Measurements from ENCODE around the gene GUCA2A.
A peak's percentile ranks its signal among the peaks of the same experiment; 100 is the strongest.

GUCA2A gene

GRCh38 chr1:42178249-42178648 lies 13.7 kb upstream of the GUCA2A start:
- no peak overlapping the region for H3K4me3 ChIP-seq (ENCODE audit: low read depth, low read length)
- peaks cover 0 to 9% of the 10 kb centered on the region in 2 experiments; a peak in 1 of 3 replicates for H3K36me3 ChIP-seq (ENCODE audit: control insufficient read depth in 2 of 2, insufficient read depth in 1 of 2, low read length in 2 of 2)
- peaks cover 18% of the 10 kb centered on the region for H3K4me1 ChIP-seq (ENCODE audit: control insufficient read depth, insufficient read depth, low read length)
- POLR2A ChIA-PET, result no interaction called here
- H3K9me3 ChIP-seq (ENCODE audit: control insufficient read depth, insufficient read depth, low read depth, low read length), result no peaks in the 10 kb centered on the region
- no peak for TF ChIP-seq ZNF48 (tag by site-specific recombination; IDR thresholded peaks at IDR 0.05)
- CTCF ChIA-PET, result interaction anchor here (1.0 kb wide), 1 partner anchor 569 kb away, joined by 4 read pairs; no protein-coding TSS in a partner anchor
- no peak overlapping the region for H3K27ac ChIP-seq (ENCODE audit: extremely low read depth, low read depth, low read length)

DNA sequence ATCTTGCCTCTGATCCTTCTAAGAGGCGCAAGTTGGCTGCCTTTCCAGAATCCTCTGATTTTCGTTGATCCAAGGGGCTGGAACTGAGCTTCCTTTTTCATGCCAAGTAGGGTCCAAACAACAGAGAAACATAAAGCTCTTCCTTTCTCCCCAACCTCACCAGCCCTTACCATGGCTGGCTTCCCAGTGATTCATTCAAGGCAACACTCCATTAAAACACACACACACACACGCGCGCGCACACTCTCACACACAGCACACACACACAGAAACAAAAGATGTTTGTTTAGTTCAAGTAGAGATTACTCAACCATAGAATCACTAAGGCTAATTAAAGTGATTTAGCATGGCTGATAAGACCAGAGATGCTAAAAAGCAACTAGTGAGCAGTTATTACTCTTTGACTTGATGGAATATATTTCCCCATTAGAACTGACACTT lies 13.0 kb upstream of the GUCA2A start:
- CTCF ChIA-PET, result interaction anchor here (0.7 to 1.1 kb wide), 8 partner anchors 9 to 138 kb away, joined by 3 to 7 read pairs (median 3); no protein-coding TSS in a partner anchor
- TF ChIP-seq ZNF449 (tag by site-specific recombination; IDR thresholded peaks at IDR 0.05) (no peak), ZSCAN23 (tag by site-specific recombination; IDR thresholded peaks at IDR 0.05) (no peak), ZNF175 (tag by site-specific recombination; IDR thresholded peaks at IDR 0.05) (no peak), HOXD13 (CRISPR knock-in tag; IDR thresholded peaks at IDR 0.05; ENCODE audit: borderline replicate concordance) (no peak), ZNF654 (tag by site-specific recombination; IDR thresholded peaks at IDR 0.05; ENCODE audit: low read depth) (no peak), PRDM6 (tag by site-specific recombination; IDR thresholded peaks at IDR 0.05) (peak; percentile 78), ZXDB (tag by site-specific recombination; IDR thresholded peaks at IDR 0.05) (peak; percentile 91), RBAK (tag by site-specific recombination; IDR thresholded peaks at IDR 0.05) (no peak), KLF1 (tag by site-specific recombination; IDR thresholded peaks at IDR 0.05) (no peak), KLF9 (tag by site-specific recombination; IDR thresholded peaks at IDR 0.05; ENCODE audit: low read depth) (no peak; the same call in 1 of the 2 replicates), ZBTB44 (tag by site-specific recombination; IDR thresholded peaks at IDR 0.05) (no peak), KLF16 (tag by site-specific recombination; IDR thresholded peaks at IDR 0.05) (peak; percentile 42; the same call in 1 of the 2 replicates), ZNF239 (tag by site-specific recombination; IDR thresholded peaks at IDR 0.05) (0 out of 2 replicates have a peak, but pooled peaks have one; percentile 28), REST (tag by site-specific recombination; IDR thresholded peaks at IDR 0.05) (no peak), ZNF426 (tag by site-specific recombination; IDR thresholded peaks at IDR 0.05) (no peak), ZNF629 (tag by site-specific recombination; IDR thresholded peaks at IDR 0.05) (peak; percentile 69), ZNF354C (tag by site-specific recombination; IDR thresholded peaks at IDR 0.05; ENCODE audit: borderline replicate concordance, low read depth) (no peak), ZNF670 (tag by site-specific recombination; IDR thresholded peaks at IDR 0.05; ENCODE audit: low read depth) (no peak)
- TF ChIP-seq, protein P1, sequence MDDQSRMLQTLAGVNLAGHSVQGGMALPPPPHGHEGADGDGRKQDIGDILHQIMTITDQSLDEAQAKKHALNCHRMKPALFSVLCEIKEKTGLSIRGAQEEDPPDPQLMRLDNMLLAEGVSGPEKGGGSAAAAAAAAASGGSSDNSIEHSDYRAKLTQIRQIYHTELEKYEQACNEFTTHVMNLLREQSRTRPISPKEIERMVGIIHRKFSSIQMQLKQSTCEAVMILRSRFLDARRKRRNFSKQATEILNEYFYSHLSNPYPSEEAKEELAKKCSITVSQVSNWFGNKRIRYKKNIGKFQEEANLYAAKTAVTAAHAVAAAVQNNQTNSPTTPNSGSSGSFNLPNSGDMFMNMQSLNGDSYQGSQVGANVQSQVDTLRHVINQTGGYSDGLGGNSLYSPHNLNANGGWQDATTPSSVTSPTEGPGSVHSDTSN (CRISPR knock-in tag; IDR thresholded peaks at IDR 0.05), result no peak
- TF ChIP-seq, protein P2, sequence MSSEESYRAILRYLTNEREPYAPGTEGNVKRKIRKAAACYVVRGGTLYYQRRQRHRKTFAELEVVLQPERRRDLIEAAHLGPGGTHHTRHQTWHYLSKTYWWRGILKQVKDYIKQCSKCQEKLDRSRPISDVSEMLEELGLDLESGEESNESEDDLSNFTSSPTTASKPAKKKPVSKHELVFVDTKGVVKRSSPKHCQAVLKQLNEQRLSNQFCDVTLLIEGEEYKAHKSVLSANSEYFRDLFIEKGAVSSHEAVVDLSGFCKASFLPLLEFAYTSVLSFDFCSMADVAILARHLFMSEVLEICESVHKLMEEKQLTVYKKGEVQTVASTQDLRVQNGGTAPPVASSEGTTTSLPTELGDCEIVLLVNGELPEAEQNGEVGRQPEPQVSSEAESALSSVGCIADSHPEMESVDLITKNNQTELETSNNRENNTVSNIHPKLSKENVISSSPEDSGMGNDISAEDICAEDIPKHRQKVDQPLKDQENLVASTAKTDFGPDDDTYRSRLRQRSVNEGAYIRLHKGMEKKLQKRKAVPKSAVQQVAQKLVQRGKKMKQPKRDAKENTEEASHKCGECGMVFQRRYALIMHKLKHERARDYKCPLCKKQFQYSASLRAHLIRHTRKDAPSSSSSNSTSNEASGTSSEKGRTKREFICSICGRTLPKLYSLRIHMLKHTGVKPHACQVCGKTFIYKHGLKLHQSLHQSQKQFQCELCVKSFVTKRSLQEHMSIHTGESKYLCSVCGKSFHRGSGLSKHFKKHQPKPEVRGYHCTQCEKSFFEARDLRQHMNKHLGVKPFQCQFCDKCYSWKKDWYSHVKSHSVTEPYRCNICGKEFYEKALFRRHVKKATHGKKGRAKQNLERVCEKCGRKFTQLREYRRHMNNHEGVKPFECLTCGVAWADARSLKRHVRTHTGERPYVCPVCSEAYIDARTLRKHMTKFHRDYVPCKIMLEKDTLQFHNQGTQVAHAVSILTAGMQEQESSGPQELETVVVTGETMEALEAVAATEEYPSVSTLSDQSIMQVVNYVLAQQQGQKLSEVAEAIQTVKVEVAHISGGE (tag by site-specific recombination; conservative IDR thresholded peaks at IDR 0.05; ENCODE audit: low read depth), result no peak

More for the DNA sequence above, 13.0 kb upstream of the GUCA2A start:
- POLR2A ChIA-PET, result no interaction called here
- Histone ChIP-seq H3K9me3 (ENCODE audit: control insufficient read depth, insufficient read depth, low read depth, low read length) (no peaks in the 10 kb centered on the region), H3K27ac (ENCODE audit: extremely low read depth, low read depth, low read length) (no peak overlapping the region), H3K36me3 (ENCODE audit: control insufficient read depth in 2 of 2, insufficient read depth in 1 of 2, low read length in 2 of 2) (peaks cover 0 to 9% of the 10 kb centered on the region in 2 experiments; a peak in 1 of 3 replicates), H3K4me3 (ENCODE audit: low read depth, low read length) (no peak overlapping the region), H3K4me1 (ENCODE audit: control insufficient read depth, insufficient read depth, low read length) (peaks cover 18% of the 10 kb centered on the region)

Measured in HEK293 (cell line).